Measurements from ENCODE around the gene PAM.

DNA sequence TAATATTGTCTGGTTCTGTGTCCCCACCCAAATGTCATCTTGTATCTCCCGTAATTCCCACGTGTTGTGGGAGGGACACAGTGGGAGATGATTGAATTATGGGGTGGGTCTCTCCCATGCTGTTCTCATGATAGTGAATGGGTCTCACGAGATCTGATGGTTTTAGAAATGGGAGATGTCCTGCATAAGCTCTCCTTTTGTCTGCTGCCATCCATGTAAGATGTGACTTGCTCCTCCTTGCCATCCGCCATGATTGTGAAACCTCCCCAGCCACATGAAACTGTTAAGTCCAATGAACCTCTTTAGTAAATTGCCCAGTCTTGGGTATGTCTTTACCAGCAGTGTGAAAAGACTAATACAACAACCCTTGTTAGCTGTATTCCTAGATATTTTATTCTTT, 320.3 kb downstream of the PAM start:
- TF ChIP-seq POLR2AphosphoS5 (IDR thresholded peaks at IDR 0.05; ENCODE audit: low read depth, low read length): no peak
- TF ChIP-seq, protein P1, sequence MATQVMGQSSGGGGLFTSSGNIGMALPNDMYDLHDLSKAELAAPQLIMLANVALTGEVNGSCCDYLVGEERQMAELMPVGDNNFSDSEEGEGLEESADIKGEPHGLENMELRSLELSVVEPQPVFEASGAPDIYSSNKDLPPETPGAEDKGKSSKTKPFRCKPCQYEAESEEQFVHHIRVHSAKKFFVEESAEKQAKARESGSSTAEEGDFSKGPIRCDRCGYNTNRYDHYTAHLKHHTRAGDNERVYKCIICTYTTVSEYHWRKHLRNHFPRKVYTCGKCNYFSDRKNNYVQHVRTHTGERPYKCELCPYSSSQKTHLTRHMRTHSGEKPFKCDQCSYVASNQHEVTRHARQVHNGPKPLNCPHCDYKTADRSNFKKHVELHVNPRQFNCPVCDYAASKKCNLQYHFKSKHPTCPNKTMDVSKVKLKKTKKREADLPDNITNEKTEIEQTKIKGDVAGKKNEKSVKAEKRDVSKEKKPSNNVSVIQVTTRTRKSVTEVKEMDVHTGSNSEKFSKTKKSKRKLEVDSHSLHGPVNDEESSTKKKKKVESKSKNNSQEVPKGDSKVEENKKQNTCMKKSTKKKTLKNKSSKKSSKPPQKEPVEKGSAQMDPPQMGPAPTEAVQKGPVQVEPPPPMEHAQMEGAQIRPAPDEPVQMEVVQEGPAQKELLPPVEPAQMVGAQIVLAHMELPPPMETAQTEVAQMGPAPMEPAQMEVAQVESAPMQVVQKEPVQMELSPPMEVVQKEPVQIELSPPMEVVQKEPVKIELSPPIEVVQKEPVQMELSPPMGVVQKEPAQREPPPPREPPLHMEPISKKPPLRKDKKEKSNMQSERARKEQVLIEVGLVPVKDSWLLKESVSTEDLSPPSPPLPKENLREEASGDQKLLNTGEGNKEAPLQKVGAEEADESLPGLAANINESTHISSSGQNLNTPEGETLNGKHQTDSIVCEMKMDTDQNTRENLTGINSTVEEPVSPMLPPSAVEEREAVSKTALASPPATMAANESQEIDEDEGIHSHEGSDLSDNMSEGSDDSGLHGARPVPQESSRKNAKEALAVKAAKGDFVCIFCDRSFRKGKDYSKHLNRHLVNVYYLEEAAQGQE (IDR thresholded peaks at IDR 0.05; ENCODE audit: insufficient read depth in 1 of 2, low read depth in 2 of 2, low read length in 2 of 2): no peak

Measured in PFSK-1 (cell line).